GM12801 (cell line): ENCODE data around the gene CUL2.

Experiments used
- TF ChIP-seq, protein P1 (sequence below): IDR thresholded peaks from one replicate; pipeline ENCODE4 v1.5.1; 2011; ENCODE audit warnings: control low read depth; ENCODE audit not compliant: insufficient read length; ENCODE audit errors: extremely low read depth

The CUL2 gene

DNA sequence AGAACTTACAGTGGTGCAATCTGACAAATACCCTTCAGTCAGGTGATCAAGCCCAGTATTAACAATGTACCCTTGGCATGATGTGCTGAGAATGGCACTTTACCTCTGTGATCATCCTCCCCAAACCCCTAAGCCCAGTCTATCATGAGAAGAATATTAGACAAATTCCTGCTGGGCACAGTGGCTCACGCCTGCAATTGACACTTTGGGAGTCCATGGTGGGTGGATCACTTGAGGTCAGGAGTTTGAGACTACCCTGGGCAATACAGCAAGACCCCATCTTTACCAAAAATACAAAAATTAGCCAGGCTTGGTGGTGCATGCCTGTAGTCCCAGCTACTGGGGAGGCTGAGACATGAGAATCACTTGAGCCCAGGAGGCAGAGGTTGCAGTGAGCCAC lies 7.4 kb upstream of the CUL2 start:
- TF ChIP-seq, protein P1, sequence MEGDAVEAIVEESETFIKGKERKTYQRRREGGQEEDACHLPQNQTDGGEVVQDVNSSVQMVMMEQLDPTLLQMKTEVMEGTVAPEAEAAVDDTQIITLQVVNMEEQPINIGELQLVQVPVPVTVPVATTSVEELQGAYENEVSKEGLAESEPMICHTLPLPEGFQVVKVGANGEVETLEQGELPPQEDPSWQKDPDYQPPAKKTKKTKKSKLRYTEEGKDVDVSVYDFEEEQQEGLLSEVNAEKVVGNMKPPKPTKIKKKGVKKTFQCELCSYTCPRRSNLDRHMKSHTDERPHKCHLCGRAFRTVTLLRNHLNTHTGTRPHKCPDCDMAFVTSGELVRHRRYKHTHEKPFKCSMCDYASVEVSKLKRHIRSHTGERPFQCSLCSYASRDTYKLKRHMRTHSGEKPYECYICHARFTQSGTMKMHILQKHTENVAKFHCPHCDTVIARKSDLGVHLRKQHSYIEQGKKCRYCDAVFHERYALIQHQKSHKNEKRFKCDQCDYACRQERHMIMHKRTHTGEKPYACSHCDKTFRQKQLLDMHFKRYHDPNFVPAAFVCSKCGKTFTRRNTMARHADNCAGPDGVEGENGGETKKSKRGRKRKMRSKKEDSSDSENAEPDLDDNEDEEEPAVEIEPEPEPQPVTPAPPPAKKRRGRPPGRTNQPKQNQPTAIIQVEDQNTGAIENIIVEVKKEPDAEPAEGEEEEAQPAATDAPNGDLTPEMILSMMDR, result no peak

DNA sequence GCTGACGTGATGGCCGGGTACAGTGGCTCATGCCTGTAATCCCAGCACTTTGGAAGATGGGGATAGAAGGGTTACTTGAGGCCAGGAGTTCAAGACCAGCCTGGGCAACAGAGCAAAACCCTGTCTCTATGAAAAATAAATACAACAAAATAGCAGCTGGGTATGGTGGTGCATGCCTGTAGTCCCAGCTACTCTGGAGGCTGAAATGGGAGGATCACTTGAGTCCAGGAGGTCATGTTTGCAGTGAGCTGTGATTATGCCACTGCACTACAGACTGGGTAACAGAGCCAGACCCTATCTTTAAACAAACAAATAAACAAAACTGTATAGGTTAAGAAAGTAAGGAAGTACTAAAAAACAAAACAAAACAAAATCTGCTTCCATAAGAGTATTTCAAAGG lies 6.2 kb upstream of the CUL2 start:
- TF ChIP-seq, protein P1, result no peak

DNA sequence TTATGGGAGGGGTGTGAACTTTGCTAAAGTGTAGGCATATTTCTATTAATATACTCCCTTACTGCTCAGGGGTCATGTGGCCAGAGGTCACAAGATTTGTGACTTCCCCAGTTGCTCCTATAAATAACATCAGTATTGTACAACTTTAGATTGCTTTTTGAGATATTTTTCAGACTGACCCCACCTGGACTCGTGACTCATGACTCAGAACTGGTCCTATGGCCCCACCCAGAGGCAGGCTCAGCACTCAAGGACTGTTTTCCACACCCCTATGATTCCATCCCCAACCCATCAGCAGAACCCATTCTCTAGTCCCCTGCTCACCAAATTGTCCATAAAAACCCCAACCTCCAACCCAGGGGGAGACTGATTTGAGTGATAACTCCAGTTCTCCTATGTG lies 2.7 kb upstream of the CUL2 start:
- TF ChIP-seq, protein P1, result no peak

DNA sequence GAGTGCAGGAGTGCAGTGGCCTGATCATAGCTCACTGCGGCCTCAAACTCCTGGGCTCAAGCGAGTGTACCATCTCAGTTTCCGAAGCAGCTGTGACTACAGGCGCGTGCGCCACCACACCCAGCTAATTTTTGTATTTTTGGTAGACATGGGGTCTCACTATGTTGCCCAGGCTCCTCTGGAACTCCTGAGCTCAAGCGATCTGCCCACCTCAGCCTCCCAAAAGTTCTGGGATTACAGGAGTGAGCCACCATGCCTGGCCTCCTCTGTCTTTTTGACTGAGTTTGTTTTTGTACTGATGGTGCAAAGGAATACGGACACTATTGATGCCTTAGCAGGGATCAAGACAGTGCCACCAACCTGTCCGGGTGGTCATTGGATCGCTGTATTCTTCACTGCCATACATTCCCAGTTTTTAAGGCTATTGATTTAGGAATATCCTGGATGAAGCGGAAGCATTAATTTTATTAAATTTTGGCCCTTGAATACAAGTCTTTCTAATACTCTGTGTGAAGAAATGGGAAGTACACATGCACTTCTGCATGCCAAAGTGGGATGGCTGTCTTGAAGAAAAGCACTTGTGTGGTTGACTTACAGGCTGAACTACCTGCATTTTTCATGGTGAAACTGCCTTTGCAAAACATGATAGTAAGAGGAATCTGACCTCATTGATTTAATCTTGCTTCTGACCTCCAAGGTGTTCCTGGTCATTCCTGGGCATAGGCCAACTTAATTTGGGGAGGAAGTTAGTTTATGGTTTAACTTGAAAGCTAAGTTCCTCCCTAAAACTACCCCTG lies 2.1 kb upstream of the CUL2 start:
- TF ChIP-seq, protein P1, result no peak

DNA sequence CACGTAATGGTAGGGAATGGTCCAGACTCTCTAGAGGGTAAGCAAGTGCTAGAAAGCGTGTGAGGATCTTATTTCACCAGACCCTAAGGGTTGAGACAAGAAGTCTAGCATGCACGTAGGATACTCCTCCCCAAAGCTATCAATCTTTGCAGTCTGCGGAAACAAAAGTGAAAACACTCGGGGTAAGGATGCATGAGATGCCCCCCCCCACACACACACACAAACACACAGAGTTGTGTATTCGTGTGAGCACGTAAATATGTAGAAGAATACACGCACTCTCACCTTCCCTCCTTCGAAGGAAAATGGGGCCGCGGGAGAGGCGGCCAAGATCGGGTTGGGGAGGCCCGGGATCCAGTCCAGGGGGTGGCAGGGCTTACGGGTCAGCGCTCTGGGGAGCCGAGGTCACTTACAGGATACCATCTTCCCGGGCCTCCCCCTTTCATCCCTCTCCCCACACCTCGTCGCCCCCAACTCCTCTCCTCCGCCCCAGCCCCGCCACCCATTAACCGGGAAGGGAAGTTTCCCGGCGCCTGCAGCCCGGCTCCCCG lies 455 bp downstream of the CUL2 start:
- TF ChIP-seq, protein P1, result no peak

DNA sequence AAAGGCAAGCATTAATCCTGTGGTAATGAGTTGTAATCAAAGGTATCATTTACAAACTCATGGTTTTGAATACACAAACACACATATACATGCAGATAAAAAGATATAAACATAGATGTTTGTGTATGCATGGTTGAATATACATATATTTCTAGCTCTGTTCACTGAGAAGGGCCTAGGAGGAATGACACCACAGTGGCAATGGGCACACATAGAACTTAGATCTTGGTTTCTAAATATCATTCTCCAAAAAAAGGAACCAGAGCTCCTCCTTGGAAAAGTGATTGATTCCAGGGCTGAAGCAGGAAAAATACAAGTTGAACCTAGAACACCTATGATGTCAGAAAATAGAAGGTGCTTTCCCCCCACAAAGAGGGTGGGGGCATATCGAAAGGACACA lies 6.9 kb downstream of the CUL2 start:
- TF ChIP-seq, protein P1, result no peak

DNA sequence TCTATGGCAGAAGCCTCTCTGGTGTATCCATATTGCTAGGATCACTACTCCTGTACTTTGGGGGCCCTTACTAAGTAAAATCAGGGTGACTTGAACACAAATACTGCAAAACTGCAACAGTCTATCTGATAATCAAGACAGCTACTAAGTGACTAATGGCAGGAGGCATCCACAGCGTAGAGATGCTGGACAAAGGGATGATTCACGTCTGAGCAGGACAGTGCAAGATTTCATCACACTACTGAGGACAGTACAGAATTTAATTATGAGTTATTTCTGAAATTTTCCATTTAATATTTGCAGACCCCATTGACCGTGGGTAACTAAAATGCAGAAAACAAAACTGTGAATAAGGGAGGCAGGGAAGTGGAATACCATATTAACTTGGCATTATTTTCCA lies 10.4 kb downstream of the CUL2 start:
- TF ChIP-seq, protein P1, result no peak
